C4-2B (cell line): ENCODE measurements around the gene SHKBP1.

Source experiments
- H3K27ac ChIP-seq: fragments of 450-650 bp; 2 replicates; pipeline ENCODE4 v1.5.1; 2017
- ZFX ChIP-seq: fragments of 450-650 bp; IDR thresholded peaks from 2 replicates; pipeline ENCODE4 v1.6.1; 2017
- TF ChIP-seq, protein P1 (sequence below): fragments of 450-650 bp; conservative IDR thresholded peaks from 2 replicates; pipeline ENCODE4 v1.5.1; 2017; ENCODE audit warnings: mild to moderate bottlenecking

Gene SHKBP1

DNA sequence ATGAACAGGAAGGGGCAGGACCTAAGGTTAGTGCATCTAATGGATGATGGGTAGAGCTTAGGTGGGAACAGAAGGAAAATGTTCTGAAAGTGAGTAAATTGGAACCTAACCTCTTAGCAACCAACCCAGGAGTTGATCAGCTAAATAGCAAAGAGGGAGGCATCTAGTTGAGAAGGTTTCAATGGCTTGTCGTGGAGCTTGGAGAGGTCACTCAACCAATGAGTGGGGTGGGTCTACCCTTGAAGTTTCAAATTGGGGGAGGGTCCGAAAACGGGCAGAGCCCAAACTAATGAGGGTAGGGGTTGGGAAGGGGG lies 5.7 kb upstream of the SHKBP1 start:
- TF ChIP-seq, protein P1, sequence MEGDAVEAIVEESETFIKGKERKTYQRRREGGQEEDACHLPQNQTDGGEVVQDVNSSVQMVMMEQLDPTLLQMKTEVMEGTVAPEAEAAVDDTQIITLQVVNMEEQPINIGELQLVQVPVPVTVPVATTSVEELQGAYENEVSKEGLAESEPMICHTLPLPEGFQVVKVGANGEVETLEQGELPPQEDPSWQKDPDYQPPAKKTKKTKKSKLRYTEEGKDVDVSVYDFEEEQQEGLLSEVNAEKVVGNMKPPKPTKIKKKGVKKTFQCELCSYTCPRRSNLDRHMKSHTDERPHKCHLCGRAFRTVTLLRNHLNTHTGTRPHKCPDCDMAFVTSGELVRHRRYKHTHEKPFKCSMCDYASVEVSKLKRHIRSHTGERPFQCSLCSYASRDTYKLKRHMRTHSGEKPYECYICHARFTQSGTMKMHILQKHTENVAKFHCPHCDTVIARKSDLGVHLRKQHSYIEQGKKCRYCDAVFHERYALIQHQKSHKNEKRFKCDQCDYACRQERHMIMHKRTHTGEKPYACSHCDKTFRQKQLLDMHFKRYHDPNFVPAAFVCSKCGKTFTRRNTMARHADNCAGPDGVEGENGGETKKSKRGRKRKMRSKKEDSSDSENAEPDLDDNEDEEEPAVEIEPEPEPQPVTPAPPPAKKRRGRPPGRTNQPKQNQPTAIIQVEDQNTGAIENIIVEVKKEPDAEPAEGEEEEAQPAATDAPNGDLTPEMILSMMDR, result no peak
- no peak for TF ChIP-seq ZFX
- H3K27ac ChIP-seq, result peak overlapping the region; percentile 12; the same call in 1 of the 2 replicates

DNA sequence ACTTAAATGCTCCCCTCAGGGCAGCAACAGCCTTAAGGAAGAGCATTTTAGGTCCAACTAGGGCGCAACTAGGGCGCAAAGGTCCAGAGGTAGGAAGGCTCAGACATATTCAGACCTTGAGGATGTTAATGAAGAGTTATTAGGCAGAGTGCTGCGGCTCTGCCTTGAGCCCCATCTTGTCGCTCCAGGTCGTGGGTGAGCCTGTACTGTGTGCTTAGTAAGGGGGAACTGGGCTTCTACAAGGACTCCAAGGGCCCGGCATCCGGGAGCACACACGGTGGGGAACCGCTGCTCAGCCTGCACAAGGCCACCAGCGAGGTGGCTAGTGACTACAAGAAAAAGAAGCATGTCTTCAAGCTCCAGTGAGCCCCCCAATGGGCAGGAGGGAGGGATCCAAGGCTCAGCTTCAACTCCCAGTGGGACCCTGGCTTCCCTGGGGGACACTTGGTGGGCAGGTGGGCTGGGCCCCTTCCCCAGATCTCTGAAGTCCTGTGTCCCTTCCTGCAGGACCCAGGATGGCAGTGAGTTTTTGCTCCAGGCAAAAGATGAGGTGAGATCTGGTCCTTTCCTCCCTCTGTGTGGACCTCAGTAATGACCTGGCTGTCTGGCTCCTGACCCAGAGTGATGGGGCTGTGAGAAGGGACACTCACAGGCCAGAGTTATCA lies 4.7 kb upstream of the SHKBP1 start:
- H3K27ac ChIP-seq, result no peak overlapping the region
- TF ChIP-seq, protein P1, result no peak
- TF ChIP-seq ZFX, result no peak

DNA sequence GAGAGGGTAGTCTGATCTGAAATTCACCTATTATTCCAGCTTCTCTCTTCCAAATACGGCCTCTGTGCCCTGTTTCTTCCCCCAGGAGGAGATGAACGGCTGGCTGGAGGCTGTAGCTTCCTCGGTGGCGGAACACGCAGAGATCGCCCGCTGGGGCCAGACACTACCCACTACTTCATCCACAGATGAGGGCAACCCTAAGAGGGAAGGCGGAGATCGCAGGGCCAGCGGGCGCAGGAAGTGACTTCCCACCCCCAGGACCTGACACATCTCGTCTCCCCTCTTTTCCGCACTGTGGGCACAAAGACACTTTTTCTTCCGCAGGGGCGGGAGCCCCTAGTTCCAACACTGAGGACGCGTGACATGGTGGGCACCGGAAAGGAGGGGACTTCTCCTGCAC lies 1.3 kb upstream of the SHKBP1 start:
- H3K27ac ChIP-seq, result no peak overlapping the region
- TF ChIP-seq, protein P1, result no peak
- TF ChIP-seq ZFX, result no peak

DNA sequence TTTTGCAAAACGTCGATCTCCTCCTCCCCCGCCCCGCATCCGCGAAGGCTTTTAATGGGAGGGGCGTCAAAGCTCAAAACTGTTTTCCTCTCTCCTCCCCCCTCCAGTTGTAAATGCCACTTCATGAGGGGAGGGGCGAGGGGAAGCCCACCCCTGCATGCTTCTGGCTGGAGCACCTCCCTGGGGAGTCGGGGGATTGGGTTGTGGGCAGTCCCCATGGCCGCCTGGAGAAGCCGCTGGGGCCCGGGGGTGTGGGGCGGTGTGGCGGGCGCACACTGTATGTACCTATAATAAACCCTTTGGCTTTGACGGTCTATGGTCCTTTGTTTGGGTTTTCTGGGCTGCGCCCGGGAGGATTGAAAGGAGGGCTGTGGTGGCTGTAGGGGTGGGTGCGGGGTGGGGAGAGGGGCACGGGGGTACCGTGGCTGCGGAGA lies 505 bp upstream of the SHKBP1 start:
- H3K27ac ChIP-seq, result peak overlapping the region; percentile 61
- TF ChIP-seq ZFX, result no peak
- TF ChIP-seq, protein P1, result no peak

DNA sequence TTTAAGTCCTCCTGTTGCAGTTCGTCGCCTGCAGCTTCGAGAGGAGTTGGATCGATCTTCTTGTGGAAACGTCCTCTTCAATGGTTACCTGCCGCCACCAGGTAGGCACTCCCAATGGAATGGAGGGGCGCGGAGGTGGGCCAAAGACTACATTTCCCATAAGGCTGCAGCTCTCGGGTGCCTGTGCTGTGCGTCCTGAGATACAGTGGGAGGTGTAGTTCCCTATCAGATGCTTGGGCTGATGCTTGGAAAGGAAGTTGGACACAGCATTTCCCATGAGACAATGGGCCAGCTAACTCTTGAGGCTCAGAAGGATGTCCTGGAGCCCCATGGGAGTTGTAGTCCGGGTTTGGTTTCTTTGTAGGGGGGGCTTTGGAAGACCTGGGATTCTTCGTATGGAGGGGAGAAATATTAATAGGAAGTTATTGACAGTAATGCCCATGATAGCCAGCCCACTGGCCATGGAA lies 1.8 kb downstream of the SHKBP1 start:
- TF ChIP-seq ZFX, result no peak
- TF ChIP-seq, protein P1, result no peak
- no peak overlapping the region for H3K27ac ChIP-seq

DNA sequence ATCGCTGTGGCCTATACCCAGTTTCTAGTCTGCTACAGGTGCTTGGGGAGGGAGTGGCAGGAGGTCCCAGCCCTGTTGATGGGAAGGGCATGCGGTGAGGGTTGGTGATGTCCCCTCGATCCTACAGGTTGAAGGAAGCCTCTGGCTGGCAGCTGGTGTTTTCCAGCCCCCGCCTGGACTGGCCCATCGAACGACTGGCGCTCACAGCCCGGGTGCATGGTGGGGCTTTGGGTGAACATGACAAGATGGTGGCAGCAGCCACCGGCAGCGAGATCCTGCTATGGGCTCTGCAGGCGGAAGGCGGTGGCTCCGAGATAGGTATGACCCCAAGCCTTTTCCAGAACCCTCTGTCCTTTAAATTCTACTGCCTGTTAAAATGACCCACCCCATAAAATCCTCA lies 3.9 kb downstream of the SHKBP1 start:
- TF ChIP-seq, protein P1, result no peak
- no peak for TF ChIP-seq ZFX
- no peak overlapping the region for H3K27ac ChIP-seq

DNA sequence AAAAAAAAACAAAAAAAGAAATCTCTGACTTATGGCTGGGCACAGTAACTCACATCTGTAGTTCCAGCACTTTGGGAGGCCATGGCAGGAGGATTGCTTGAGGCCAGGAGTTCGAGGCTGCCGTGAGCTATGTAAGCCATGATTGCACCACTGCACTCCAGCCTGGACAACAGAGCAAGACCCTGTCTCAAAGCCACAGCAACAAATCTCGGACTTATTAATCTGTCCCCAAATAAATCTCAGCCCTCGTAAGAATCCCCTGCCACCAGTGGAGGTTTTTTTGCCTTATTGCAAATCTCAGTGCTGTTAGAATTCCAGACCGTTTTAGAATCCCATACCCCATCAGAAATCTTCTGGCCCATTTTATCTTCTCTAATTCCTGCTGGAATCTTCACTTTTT lies 4.9 kb downstream of the SHKBP1 start:
- H3K27ac ChIP-seq, result no peak overlapping the region
- TF ChIP-seq, protein P1, result no peak
- TF ChIP-seq ZFX, result no peak
